Esophagus muscularis mucosa (tissue), 4 donors: ENCODE data around the gene ADCY4.

ENCODE experiments used
- EP300 ChIP-seq: sonication (generic); formaldehyde crosslinking; IDR thresholded peaks from one replicate; pipeline ENCODE4 v1.6.1; 2017; ENCODE audit warnings: antibody characterized with exemption
- POLR2AphosphoS5 ChIP-seq, 2 donors: sonication (generic); formaldehyde crosslinking; IDR thresholded peaks; one replicate each; pipeline ENCODE4 v1.6.1; 2017; ENCODE audit warnings: antibody characterized with exemption in 2 of 2
- TF ChIP-seq, protein P1 (sequence below), 3 experiments: fragments of 200-600 bp in 2 of 3; fragments of 450-650 bp in 1 of 3; sonication (generic) in 2 of 3; IDR thresholded peaks; one replicate each; pipeline ENCODE4 v1.5.1; 2017 to 2019; ENCODE audit warnings: antibody characterized with exemption in 3 of 3, mild to moderate bottlenecking in 2 of 3, moderate library complexity in 1 of 3

DNA sequence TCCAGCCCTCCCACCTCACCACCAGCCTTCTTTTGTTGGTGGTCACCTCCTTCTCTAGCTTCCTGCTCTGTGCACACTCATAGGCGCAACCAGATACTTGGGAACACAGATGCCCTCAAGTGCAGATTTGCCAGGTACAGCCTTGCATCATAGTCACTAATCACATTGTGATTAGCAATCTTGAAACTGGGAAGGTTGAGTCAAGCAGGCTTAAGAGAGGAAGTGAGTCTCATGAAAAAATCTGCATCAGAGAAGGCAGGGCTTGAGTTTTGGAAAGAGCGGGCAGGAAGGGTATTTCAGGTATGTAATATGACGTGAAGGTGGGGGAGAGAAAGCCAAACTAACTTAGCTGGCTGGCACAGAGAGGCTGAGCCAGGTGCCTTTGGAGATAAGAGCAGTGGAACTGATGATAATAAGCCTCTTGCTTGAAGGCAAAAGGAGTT lies 60.7 kb downstream of the ADCY4 start:
- TF ChIP-seq EP300 (no peak), POLR2AphosphoS5 (IDR thresholded peaks at IDR 0.05) (no peak)
- TF ChIP-seq, protein P1, sequence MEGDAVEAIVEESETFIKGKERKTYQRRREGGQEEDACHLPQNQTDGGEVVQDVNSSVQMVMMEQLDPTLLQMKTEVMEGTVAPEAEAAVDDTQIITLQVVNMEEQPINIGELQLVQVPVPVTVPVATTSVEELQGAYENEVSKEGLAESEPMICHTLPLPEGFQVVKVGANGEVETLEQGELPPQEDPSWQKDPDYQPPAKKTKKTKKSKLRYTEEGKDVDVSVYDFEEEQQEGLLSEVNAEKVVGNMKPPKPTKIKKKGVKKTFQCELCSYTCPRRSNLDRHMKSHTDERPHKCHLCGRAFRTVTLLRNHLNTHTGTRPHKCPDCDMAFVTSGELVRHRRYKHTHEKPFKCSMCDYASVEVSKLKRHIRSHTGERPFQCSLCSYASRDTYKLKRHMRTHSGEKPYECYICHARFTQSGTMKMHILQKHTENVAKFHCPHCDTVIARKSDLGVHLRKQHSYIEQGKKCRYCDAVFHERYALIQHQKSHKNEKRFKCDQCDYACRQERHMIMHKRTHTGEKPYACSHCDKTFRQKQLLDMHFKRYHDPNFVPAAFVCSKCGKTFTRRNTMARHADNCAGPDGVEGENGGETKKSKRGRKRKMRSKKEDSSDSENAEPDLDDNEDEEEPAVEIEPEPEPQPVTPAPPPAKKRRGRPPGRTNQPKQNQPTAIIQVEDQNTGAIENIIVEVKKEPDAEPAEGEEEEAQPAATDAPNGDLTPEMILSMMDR (IDR thresholded peaks at IDR 0.05), result no peak
